Thyroid gland (tissue), 4 donors: ENCODE measurements around the gene GIMAP5. TPM values are rescaled to one million over a fixed set of nuclear protein-coding genes. Genes with fewer than 3 reads are reported as not detected.

Experiments used
- DNase-seq, 2 donors: peaks; one replicate each; pipeline ENCODE4 v3.0.0-alpha.2; 2019
- H3K27ac ChIP-seq, 3 donors: fragments of 200-600 bp; sonication (generic); 1 replicate in 2 of 3; 2 replicates in 1 of 3; pipeline ENCODE4 v1.5.1; 2016 to 2019; ENCODE audit warnings: mild to moderate bottlenecking in 1 of 3, moderate library complexity in 1 of 3
- H3K27me3 ChIP-seq: fragments of 200-600 bp; sonication (generic); one replicate; pipeline ENCODE4 v1.5.1; 2019
- H3K36me3 ChIP-seq, 2 donors: fragments of 200-600 bp; sonication (generic); one replicate each; pipeline ENCODE4 v1.5.1; 2016 to 2019
- H3K4me1 ChIP-seq, 2 donors: fragments of 200-600 bp; sonication (generic); one replicate each; pipeline ENCODE4 v1.5.1; 2017 to 2019
- H3K4me3 ChIP-seq, 3 donors: fragments of 200-600 bp; sonication (generic); replicated peaks in 1 of 3; 1 replicate in 2 of 3; 2 replicates in 1 of 3; pipeline ENCODE4 v1.5.1; 2016; ENCODE audit warnings: mild to moderate bottlenecking in 1 of 3
- H3K9me3 ChIP-seq: fragments of 200-600 bp; sonication (generic); one replicate; pipeline ENCODE4 v1.5.1; 2017
- POLR2A ChIP-seq, 2 donors: fragments of 450-650 bp; IDR thresholded peaks; one replicate each; pipeline ENCODE4 v1.6.1; 2017; ENCODE audit warnings: antibody characterized with exemption in 2 of 2, mild to moderate bottlenecking in 2 of 2, moderate library complexity in 1 of 2
- WGBS, 2 donors: methylation state at CpG; one replicate each; pipeline ENCODE4 v1.1.5; 2017; 5-methylcytosine and 5-hydroxymethylcytosine counted together
- intact Hi-C: fragments of 100-400 bp; cut with DNase I; formaldehyde crosslinking; loops from one replicate; pipeline ENCODE4 v1.15.1; 2023
- total RNA-seq, 4 donors: library from RNA; depleted of rRNA; stranded (reverse); fragments of >200 nt; gene quantifications; one replicate each; pipeline ENCODE4 v1.2.3, GENCODE V29; 2016
- TF ChIP-seq, protein P1 (sequence below), 6 experiments: fragments of 200-600 bp in 3 of 6; fragments of 450-650 bp in 3 of 6; sonication (generic) in 3 of 6; IDR thresholded peaks; one replicate each; pipeline ENCODE4 v1.5.1; 2016 to 2019; ENCODE audit warnings: antibody characterized with exemption in 6 of 6, mild to moderate bottlenecking in 2 of 6, inconsistent platforms in 1 of 6, moderate library complexity in 1 of 6

The GIMAP5 gene
- total RNA-seq, 4 donors from 2014 or later: 25.3 to 80.6 (median 39.0) TPM

DNA sequence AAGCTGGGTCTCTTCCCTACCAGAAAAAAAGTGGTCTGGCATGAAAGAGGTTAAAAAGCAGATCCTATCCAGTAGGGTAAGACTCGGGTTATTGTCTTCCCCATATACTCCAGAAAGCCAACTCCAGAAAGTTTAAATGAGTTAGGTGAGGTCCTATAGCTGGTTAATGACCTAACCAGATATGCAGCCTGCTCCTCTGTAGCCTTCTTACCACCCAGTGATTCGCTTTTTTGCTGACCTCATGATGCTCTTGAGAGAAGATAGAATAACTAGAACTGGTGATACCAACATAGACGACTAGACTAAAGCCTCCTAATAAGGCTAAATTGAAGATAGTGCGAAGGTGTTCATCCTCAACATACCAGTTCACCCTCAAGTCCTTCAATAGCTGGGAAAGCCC lies 21.5 kb upstream of the GIMAP5 start:
- Histone ChIP-seq H3K27me3 (no peaks in the 10 kb centered on the region), H3K36me3 (no peaks in the 10 kb centered on the region), H3K4me3 (no peak overlapping the region), H3K27ac (peak overlapping the region in 2 of 3 donors; percentile 52), H3K9me3 (no peaks in the 10 kb centered on the region), H3K4me1 (peaks cover 0 to 7% of the 10 kb centered on the region in 2 donors)
- no peak for DNase-seq
- TF ChIP-seq, protein P1, sequence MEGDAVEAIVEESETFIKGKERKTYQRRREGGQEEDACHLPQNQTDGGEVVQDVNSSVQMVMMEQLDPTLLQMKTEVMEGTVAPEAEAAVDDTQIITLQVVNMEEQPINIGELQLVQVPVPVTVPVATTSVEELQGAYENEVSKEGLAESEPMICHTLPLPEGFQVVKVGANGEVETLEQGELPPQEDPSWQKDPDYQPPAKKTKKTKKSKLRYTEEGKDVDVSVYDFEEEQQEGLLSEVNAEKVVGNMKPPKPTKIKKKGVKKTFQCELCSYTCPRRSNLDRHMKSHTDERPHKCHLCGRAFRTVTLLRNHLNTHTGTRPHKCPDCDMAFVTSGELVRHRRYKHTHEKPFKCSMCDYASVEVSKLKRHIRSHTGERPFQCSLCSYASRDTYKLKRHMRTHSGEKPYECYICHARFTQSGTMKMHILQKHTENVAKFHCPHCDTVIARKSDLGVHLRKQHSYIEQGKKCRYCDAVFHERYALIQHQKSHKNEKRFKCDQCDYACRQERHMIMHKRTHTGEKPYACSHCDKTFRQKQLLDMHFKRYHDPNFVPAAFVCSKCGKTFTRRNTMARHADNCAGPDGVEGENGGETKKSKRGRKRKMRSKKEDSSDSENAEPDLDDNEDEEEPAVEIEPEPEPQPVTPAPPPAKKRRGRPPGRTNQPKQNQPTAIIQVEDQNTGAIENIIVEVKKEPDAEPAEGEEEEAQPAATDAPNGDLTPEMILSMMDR (IDR thresholded peaks at IDR 0.05): no peak
- no peak for TF ChIP-seq POLR2A (IDR thresholded peaks at IDR 0.05)
- 57 to 64% methylated on average over 4 of the region's 4 CpGs for WGBS, 2 donors
- intact Hi-C loops: no loop called here

GRCh38 chr7:150716368-150716767 lies 20.9 kb upstream of the GIMAP5 start, which contains the start of gene GIMAP1:
TSS of gene GIMAP1 (plus strand) at chr7:150716613. CDS start at chr7:150719048, 2,435 bp downstream.
- peak; percentile 23 to 38 for DNase-seq
- H3K9me3 ChIP-seq: no peaks in the 10 kb centered on the region
- H3K4me1 ChIP-seq: peaks cover 0 to 7% of the 10 kb centered on the region in 2 donors
- WGBS, 2 donors: 33 to 34% methylated on average over 5 of the region's 5 CpGs
- intact Hi-C loops: no loop called here
- H3K27me3 ChIP-seq: no peaks in the 10 kb centered on the region
- peak within 1 kb of the TSS in 1 of 3 donors; percentile 19 for H3K4me3 ChIP-seq
- peak in 1 of 2 donors; percentile 38 for TF ChIP-seq POLR2A (IDR thresholded peaks at IDR 0.05)
- TF ChIP-seq, protein P1 (IDR thresholded peaks at IDR 0.05): no peak
- H3K27ac ChIP-seq: peak within 1 kb of the TSS; percentile 52 to 53 (median 52)
- H3K36me3 ChIP-seq: no peaks in the 10 kb centered on the region

DNA sequence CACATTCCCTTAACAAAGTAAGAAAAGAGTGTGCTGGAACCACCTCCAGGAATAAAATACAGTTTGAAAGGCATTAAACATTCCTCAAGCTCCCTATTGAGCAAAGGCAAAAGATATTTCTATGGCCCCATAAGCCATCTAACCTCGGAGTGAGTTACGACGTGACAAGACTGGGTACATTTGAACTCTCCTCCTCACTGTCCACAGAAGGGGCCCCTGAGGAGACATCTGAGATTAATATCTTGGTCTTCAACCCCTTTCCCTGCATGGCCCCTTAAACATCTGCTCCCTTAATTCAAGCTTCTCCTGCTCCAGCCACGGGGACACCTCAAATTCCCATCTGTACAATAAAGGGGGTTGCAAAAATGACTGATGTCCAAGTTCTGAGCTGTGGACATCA lies 20.3 kb upstream of the GIMAP5 start:
- Histone ChIP-seq H3K27me3 (no peaks in the 10 kb centered on the region), H3K4me3 (peak overlapping the region in 1 of 3 donors; percentile 19), H3K27ac (peak overlapping the region; percentile 52 to 53 (median 52)), H3K4me1 (peaks cover 0 to 7% of the 10 kb centered on the region in 2 donors), H3K36me3 (no peaks in the 10 kb centered on the region), H3K9me3 (no peaks in the 10 kb centered on the region)
- no peak for DNase-seq
- WGBS, 2 donors: 66% methylated on average over 4 of the region's 4 CpGs
- intact Hi-C loops: no loop called here
- TF ChIP-seq POLR2A (IDR thresholded peaks at IDR 0.05): no peak
- TF ChIP-seq, protein P1 (IDR thresholded peaks at IDR 0.05): no peak

GRCh38 chr7:150717814-150718420 lies 19.3 kb upstream of the GIMAP5 start:
- no peaks in the 10 kb centered on the region for H3K9me3 ChIP-seq
- no peaks in the 10 kb centered on the region for H3K27me3 ChIP-seq
- H3K27ac ChIP-seq: peak overlapping the region; percentile 20 to 52 (median 52)
- no peaks in the 10 kb centered on the region for H3K36me3 ChIP-seq
- no peak for TF ChIP-seq POLR2A (IDR thresholded peaks at IDR 0.05)
- TF ChIP-seq, protein P1 (IDR thresholded peaks at IDR 0.05): no peak
- WGBS, 2 donors: 54 to 59% methylated on average over 4 of the region's 4 CpGs
- H3K4me1 ChIP-seq: peaks cover 0 to 7% of the 10 kb centered on the region in 2 donors
- H3K4me3 ChIP-seq: no peak overlapping the region
- intact Hi-C loops: no loop called here
- no peak for DNase-seq

GRCh38 chr7:150719436-150719835 lies 17.8 kb upstream of the GIMAP5 start:
- Histone ChIP-seq H3K4me3 (no peak overlapping the region), H3K27ac (no peak overlapping the region), H3K9me3 (no peaks in the 10 kb centered on the region), H3K36me3 (no peaks in the 10 kb centered on the region), H3K4me1 (peaks cover 0 to 7% of the 10 kb centered on the region in 2 donors), H3K27me3 (no peaks in the 10 kb centered on the region)
- no peak for TF ChIP-seq POLR2A (IDR thresholded peaks at IDR 0.05)
- TF ChIP-seq, protein P1 (IDR thresholded peaks at IDR 0.05): no peak
- intact Hi-C loops: no loop called here
- 73 to 74% methylated on average over 4 of the region's 4 CpGs for WGBS, 2 donors
- no peak for DNase-seq
